ENCODE data around the gene ATP8A2.

The ATP8A2 gene

GRCh38 chr13:26020891-26021290 lies 649.1 kb downstream of the ATP8A2 start:
- no peak overlapping the region for H3K27ac ChIP-seq
- TF ChIP-seq CTCF (IDR thresholded peaks at IDR 0.05) (no peak), ZFX (IDR thresholded peaks at IDR 0.05; ENCODE audit: borderline replicate concordance) (no peak)

- TF ChIP-seq CTCF (IDR thresholded peaks at IDR 0.05) = no peak
- no peak for TF ChIP-seq ZFX (IDR thresholded peaks at IDR 0.05; ENCODE audit: borderline replicate concordance)
- no peak overlapping the region for H3K27ac ChIP-seq
Observed at GRCh38 chr13:26021516-26021915, 649.7 kb downstream of the ATP8A2 start.

DNA sequence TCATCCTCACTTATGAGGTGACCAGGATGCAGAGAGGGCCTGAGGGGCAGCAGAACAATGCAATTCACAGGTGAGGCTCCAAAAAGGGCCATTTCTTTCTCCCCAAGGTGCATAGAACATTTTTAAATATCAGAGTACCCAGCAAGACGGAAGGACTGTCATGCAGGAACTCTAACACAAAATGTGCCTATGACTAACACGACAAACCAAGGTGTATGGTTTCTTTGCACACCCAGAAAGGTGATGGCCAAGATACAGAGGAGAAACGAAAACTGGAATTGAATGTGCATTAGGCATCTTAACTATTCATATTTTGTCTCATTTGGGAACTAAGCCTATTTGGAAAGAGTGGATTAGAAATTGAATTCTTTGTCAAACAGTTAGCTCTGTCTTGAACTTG lies 650.2 kb downstream of the ATP8A2 start:
- no peak overlapping the region for H3K27ac ChIP-seq

GRCh38 chr13:26022538-26023292 lies 650.9 kb downstream of the ATP8A2 start:
- no peak overlapping the region for H3K27ac ChIP-seq
- TF ChIP-seq CTCF (IDR thresholded peaks at IDR 0.05) = no peak
- no peak for TF ChIP-seq ZFX (IDR thresholded peaks at IDR 0.05; ENCODE audit: borderline replicate concordance)

More for the DNA sequence above, 650.2 kb downstream of the ATP8A2 start:
- TF ChIP-seq CTCF (IDR thresholded peaks at IDR 0.05) (no peak), ZFX (IDR thresholded peaks at IDR 0.05; ENCODE audit: borderline replicate concordance) (no peak)

DNA sequence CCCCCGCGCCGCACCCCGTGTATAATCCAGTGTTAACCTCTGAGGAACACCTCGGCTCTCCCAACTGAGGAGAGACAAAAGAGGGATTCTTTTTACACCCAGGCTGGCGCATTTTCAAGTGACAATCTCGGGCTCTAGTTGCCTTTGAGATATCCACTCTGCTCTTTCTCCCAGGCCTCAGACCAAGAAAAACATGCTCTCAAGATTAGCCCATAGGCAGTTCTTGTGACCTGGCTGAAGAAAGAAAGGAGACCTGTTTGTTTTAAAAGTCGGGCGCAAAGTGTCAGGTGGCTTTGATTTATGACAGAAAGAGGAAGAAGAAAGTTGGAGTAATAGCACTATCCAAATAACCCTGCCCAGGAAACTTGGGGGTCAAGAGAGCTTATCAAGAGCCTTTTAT lies 652.8 kb downstream of the ATP8A2 start:
- no peak overlapping the region for H3K27ac ChIP-seq
- TF ChIP-seq ZFX (IDR thresholded peaks at IDR 0.05; ENCODE audit: borderline replicate concordance) (no peak), CTCF (IDR thresholded peaks at IDR 0.05) (no peak)

DNA sequence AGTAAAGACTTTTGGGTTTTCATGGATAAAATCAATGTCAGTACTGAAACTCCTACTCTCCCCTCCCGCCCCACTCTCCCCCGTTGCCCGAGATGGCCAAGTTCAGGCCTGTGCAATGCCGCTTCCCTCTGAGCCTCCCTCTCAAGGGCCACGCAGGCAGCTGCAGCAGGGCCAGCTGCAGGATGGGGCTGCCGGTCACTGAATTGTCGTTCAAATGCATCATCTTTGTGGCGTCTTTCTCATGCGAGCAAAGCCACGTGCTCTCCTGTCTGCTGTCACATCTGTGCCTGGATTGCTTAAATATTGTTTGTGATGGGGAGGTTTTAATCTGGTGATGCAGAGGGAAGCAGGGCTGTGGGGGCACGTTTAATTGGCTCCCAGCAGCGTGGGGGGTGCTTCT lies 653.4 kb downstream of the ATP8A2 start:
- TF ChIP-seq CTCF (IDR thresholded peaks at IDR 0.05) (no peak), ZFX (IDR thresholded peaks at IDR 0.05; ENCODE audit: borderline replicate concordance) (no peak)
- H3K27ac ChIP-seq = no peak overlapping the region

DNA sequence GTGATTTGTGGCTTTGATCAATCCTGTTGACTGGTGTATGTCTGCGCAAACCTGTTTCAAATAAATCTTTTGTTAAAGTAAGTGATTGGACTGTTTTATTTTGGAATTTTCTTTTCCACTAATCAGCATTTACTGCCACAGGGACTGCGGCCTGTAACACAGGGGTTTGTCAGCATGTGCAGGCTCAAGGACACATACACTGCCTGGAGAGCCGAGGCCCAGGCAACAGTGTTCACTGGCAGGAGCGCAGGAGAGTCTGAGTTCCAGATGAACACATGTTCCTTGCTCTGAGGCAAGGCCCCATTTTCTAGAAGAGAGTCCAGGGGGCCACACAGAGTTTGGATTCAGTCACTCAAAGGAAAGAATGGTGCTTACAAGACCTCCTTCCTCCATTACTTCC lies 654.0 kb downstream of the ATP8A2 start:
- H3K27ac ChIP-seq = no peak overlapping the region
- no peak for TF ChIP-seq CTCF (IDR thresholded peaks at IDR 0.05)
- no peak for TF ChIP-seq ZFX (IDR thresholded peaks at IDR 0.05; ENCODE audit: borderline replicate concordance)

All from 22Rv1 (cell line).